Gastroesophageal sphincter (tissue), 4 donors: Measurements from ENCODE around the gene EEFSEC. TPM values are rescaled to one million over a fixed set of nuclear protein-coding genes. Genes with fewer than 3 reads are reported as not detected.

Experiments used
- ATAC-seq: fragments of 150-250 bp; one replicate; pipeline ENCODE4 v1.9.1; 2016; ENCODE audit warnings: mild to moderate bottlenecking, moderate library complexity
- H3K27ac ChIP-seq, 4 donors: fragments of 200-600 bp; sonication (generic) in 3 of 4; 1 replicate in 3 of 4; 2 replicates in 1 of 4; pipeline ENCODE4 v1.5.1; 2016 to 2019
- H3K27me3 ChIP-seq: fragments of 200-600 bp; sonication (generic); one replicate; pipeline ENCODE4 v1.5.1; 2019
- H3K36me3 ChIP-seq, 2 donors: fragments of 200-600 bp; sonication (generic); one replicate each; pipeline ENCODE4 v1.5.1; 2019; ENCODE audit warnings: control low read depth in 1 of 2
- H3K4me1 ChIP-seq, 3 donors: fragments of 200-600 bp; sonication (generic); 1 replicate in 2 of 3; 2 replicates in 1 of 3; pipeline ENCODE4 v1.5.1; 2016 to 2019; ENCODE audit warnings: control low read depth in 2 of 3
- H3K4me3 ChIP-seq, 2 donors: fragments of 200-600 bp; sonication (generic); one replicate each; pipeline ENCODE4 v1.5.1; 2019; ENCODE audit warnings: mild to moderate bottlenecking in 1 of 2, moderate library complexity in 1 of 2
- H3K9me3 ChIP-seq, 3 donors: fragments of 200-600 bp; sonication (generic); one replicate each; pipeline ENCODE4 v1.5.1; 2017 to 2019; ENCODE audit warnings: control low read depth in 2 of 3
- CTCF ChIP-seq, 4 experiments: fragments of 200-600 bp in 2 of 4; fragments of 450-650 bp in 2 of 4; sonication (generic) in 1 of 4; IDR thresholded peaks; one replicate each; pipeline ENCODE4 v1.5.1; 2017 to 2019; ENCODE audit warnings: antibody characterized with exemption in 4 of 4, mild to moderate bottlenecking in 2 of 4, moderate library complexity in 2 of 4
- EP300 ChIP-seq: sonication (generic); formaldehyde crosslinking; IDR thresholded peaks from one replicate; pipeline ENCODE4 v1.6.1; 2017; ENCODE audit warnings: antibody characterized with exemption, mild to moderate bottlenecking
- POLR2A ChIP-seq, 2 donors: fragments of 450-650 bp; IDR thresholded peaks; one replicate each; pipeline ENCODE4 v1.6.1; 2017; ENCODE audit warnings: antibody characterized with exemption in 2 of 2, mild to moderate bottlenecking in 2 of 2, moderate library complexity in 1 of 2
- POLR2AphosphoS5 ChIP-seq: sonication (generic); formaldehyde crosslinking; IDR thresholded peaks from one replicate; pipeline ENCODE4 v1.6.1; 2017; ENCODE audit warnings: antibody characterized with exemption
- WGBS, 2 donors: methylation state at CpG; one replicate each; pipeline ENCODE4 v1.1.5; 2018; ENCODE audit warnings: low coverage in 1 of 2; 5-methylcytosine and 5-hydroxymethylcytosine counted together
- total RNA-seq, 4 donors: library from RNA; depleted of rRNA; stranded (reverse); fragments of >200 nt; gene quantifications; one replicate each; pipeline ENCODE4 v1.1.0, GENCODE V29; 2016

The EEFSEC gene
- total RNA-seq, 4 donors from 2014 or later: 5.8 to 16.5 (median 11.4) TPM

GRCh38 chr3:128364808-128365360, 211.6 kb downstream of the EEFSEC start:
- TF ChIP-seq EP300 (no peak), CTCF (IDR thresholded peaks at IDR 0.05) (no peak), POLR2A (IDR thresholded peaks at IDR 0.05) (no peak), POLR2AphosphoS5 (no peak)
- WGBS, 2 donors: no CpG with 5 or more reads among the region's 7 CpGs
- H3K27me3 ChIP-seq: no peaks in the 10 kb centered on the region
- ATAC-seq: no peak
- H3K4me1 ChIP-seq: peaks cover 0 to 18% (median 4%) of the 10 kb centered on the region in 3 donors
- H3K36me3 ChIP-seq: peaks cover 0 to 34% of the 10 kb centered on the region in 2 donors
- no peak overlapping the region for H3K4me3 ChIP-seq
- no peak overlapping the region for H3K27ac ChIP-seq
- H3K9me3 ChIP-seq: no peaks in the 10 kb centered on the region

- ATAC-seq: no peak
- Histone ChIP-seq H3K4me3 (no peak overlapping the region), H3K36me3 (peaks cover 0 to 30% of the 10 kb centered on the region in 2 donors), H3K4me1 (peaks cover 0 to 26% (median 4%) of the 10 kb centered on the region in 3 donors), H3K27ac (no peak overlapping the region), H3K9me3 (no peaks in the 10 kb centered on the region), H3K27me3 (no peaks in the 10 kb centered on the region)
- no peak for TF ChIP-seq CTCF (IDR thresholded peaks at IDR 0.05)
- 100% methylated on average over 2 of the region's 2 CpGs; no CpG with 5 or more reads in 1 of the 2 donors for WGBS, 2 donors
These were observed 212.9 kb downstream of the EEFSEC start for GRCh38 chr3:128366136-128366535.

DNA sequence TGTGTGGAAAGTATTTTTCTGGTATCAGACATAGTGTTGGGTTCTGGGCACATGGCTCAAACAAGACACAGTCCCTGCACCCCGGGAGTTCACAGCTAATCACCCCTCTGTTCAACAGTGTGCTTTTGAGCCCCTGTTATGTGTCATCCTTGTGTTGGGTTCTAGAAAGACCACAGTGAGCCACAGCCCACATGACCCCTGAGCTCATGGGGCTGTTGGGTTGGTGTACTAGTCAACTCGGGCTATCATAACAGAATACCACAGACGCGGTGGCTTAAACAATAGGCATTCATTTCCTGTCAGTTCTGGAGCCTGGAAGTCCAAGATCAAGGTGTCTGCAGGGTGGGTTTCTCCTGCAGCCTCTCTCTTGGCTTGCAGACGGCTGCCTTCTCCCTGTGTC, 213.4 kb downstream of the EEFSEC start:
- WGBS, 2 donors: 95 to 100% methylated on average over 1 to 4 of the region's 5 CpGs
- Histone ChIP-seq H3K27me3 (no peaks in the 10 kb centered on the region), H3K36me3 (peaks cover 0 to 25% of the 10 kb centered on the region in 2 donors), H3K4me3 (no peak overlapping the region), H3K4me1 (peaks cover 0 to 26% (median 4%) of the 10 kb centered on the region in 3 donors), H3K27ac (no peak overlapping the region), H3K9me3 (no peaks in the 10 kb centered on the region)
- no peak for TF ChIP-seq CTCF (IDR thresholded peaks at IDR 0.05)
- no peak for TF ChIP-seq POLR2A (IDR thresholded peaks at IDR 0.05)
- TF ChIP-seq EP300: no peak
- no peak for TF ChIP-seq POLR2AphosphoS5
- ATAC-seq: no peak

DNA sequence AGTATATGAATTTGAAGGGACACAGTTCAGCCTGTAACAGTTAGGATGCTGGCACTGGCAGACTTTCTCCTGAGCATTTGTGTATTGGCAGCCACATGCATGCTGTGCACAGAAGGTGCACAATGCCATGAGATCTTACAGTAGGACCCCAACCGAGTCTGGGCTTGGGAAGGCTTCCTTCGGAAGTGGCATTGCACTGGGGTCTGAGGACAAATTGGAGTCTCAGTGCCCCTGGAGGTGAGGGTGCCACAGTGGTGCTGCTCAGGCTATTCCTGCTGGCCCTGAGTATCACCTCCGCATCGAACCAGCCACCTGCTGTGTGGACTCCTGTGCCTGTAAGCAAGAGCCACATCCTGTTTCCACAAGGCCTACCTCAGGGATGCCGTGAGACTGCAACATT, 213.9 kb downstream of the EEFSEC start:
- Histone ChIP-seq H3K27me3 (no peaks in the 10 kb centered on the region), H3K9me3 (no peaks in the 10 kb centered on the region), H3K36me3 (peaks cover 0 to 21% of the 10 kb centered on the region in 2 donors), H3K4me3 (no peak overlapping the region), H3K27ac (no peak overlapping the region), H3K4me1 (peaks cover 0 to 26% (median 4%) of the 10 kb centered on the region in 3 donors)
- no peak for TF ChIP-seq CTCF (IDR thresholded peaks at IDR 0.05)
- no peak for TF ChIP-seq EP300
- TF ChIP-seq POLR2A (IDR thresholded peaks at IDR 0.05): no peak
- no peak for TF ChIP-seq POLR2AphosphoS5
- ATAC-seq: no peak
- 94 to 100% methylated on average over 3 of the region's 5 CpGs for WGBS, 2 donors

GRCh38 chr3:128367761-128368160, 214.5 kb downstream of the EEFSEC start:
- no peaks in the 10 kb centered on the region for H3K27me3 ChIP-seq
- H3K4me3 ChIP-seq: no peak overlapping the region
- H3K27ac ChIP-seq: no peak overlapping the region
- WGBS, 2 donors: no CpG with 5 or more reads among the region's 4 CpGs
- peaks cover 0 to 21% of the 10 kb centered on the region in 2 donors for H3K36me3 ChIP-seq
- no peaks in the 10 kb centered on the region for H3K9me3 ChIP-seq
- H3K4me1 ChIP-seq: peaks cover 0 to 26% (median 4%) of the 10 kb centered on the region in 3 donors
- TF ChIP-seq EP300 (no peak), POLR2A (IDR thresholded peaks at IDR 0.05) (no peak), CTCF (IDR thresholded peaks at IDR 0.05) (no peak), POLR2AphosphoS5 (no peak)
- no peak for ATAC-seq
